T-cell (primary cell): Measurements from ENCODE around the gene PSMB2. TPM values are rescaled to one million over a fixed set of nuclear protein-coding genes. Genes with fewer than 3 reads are reported as not detected.

Experiments
- ATAC-seq, 4 experiments: fragments of 200-7000 bp in 3 of 4; fragments of 150-1000 bp in 1 of 4; cut with Tn5 transposase; replicated peaks in 1 of 4; 1 replicate in 3 of 4; 2 replicates in 1 of 4; pipeline ENCODE4 v1.10.0; 2021; ENCODE audit warnings: moderate library complexity in 3 of 4, mild to moderate bottlenecking in 2 of 4, moderate number of reproducible peaks in 1 of 4
- CTCF ChIA-PET, 2 donors: fragments of 300-600 bp; sonication (Branson Sonifier 250); formaldehyde crosslinking; loops; one replicate each; lab custom pipeline; 2022; ENCODE audit warnings: antibody characterized with exemption in 2 of 2; lab: Charles Lee
- POLR2A ChIA-PET, 2 donors: fragments of 300-600 bp; sonication (Branson Sonifier 250); formaldehyde crosslinking; loops; one replicate each; lab custom pipeline; 2022; ENCODE audit warnings: antibody characterized with exemption in 2 of 2; lab: Charles Lee
- DNase-seq, 35 experiments: peaks; one replicate each; pipeline versions ENCODE4 v3.0.0 to v3.0.0-alpha.2; 2013 to 2023
- H3K27ac ChIP-seq: one replicate; pipeline ENCODE4 v1.5.1; 2013; ENCODE audit warnings: low read length
- H3K27me3 ChIP-seq, 2 experiments: replicated peaks in 1 of 2; 1 replicate in 1 of 2; 2 replicates in 1 of 2; pipeline versions ENCODE4 v1.6.1 to v1.7.0; 2013; ENCODE audit warnings: low read length in 1 of 2, mixed read lengths in 1 of 2; ENCODE audit not compliant: control insufficient read depth in 2 of 2, insufficient read depth in 2 of 2; ENCODE audit errors: extremely low read depth in 1 of 2
- H3K36me3 ChIP-seq, 2 donors: 1 replicate in 1 of 2; 2 replicates in 1 of 2; pipeline versions ENCODE4 v1.6.1 to v1.7.0; 2013; ENCODE audit warnings: low read length in 1 of 2; ENCODE audit not compliant: control insufficient read depth in 2 of 2, insufficient read depth in 1 of 2; ENCODE audit errors: extremely low read depth in 1 of 2
- H3K4me1 ChIP-seq, 2 experiments: 1 replicate in 1 of 2; 2 replicates in 1 of 2; pipeline versions ENCODE4 v1.6.1 to v1.7.0; 2013; ENCODE audit warnings: low read length in 2 of 2, mixed read lengths in 1 of 2; ENCODE audit not compliant: insufficient read depth in 2 of 2, control insufficient read depth in 1 of 2; ENCODE audit errors: extremely low read depth in 1 of 2
- H3K4me3 ChIP-seq, 2 donors: 1 replicate in 1 of 2; 2 replicates in 1 of 2; pipeline versions ENCODE4 v1.5.1 to v1.7.0; 2013; ENCODE audit warnings: mild to moderate bottlenecking in 2 of 2, low read length in 1 of 2, moderate library complexity in 1 of 2; ENCODE audit not compliant: control insufficient read depth in 1 of 2; ENCODE audit errors: extremely low read depth in 1 of 2
- H3K9me3 ChIP-seq: 2 replicates; pipeline ENCODE4 v1.7.0; 2013
- H3K27ac Mint-ChIP-seq, 2 donors: one replicate each; pipeline ENCODE4 v1.8.0; 2020 to 2021; ENCODE audit warnings: mild to moderate bottlenecking in 2 of 2, mixed read lengths in 2 of 2
- H3K27me3 Mint-ChIP-seq, 2 donors: one replicate each; pipeline ENCODE4 v1.8.0; 2021 to 2022; ENCODE audit warnings: mixed read lengths in 2 of 2
- H3K36me3 Mint-ChIP-seq: one replicate; pipeline ENCODE4 v1.8.0; 2021; ENCODE audit warnings: mixed read lengths
- H3K4me1 Mint-ChIP-seq, 3 donors: one replicate each; pipeline ENCODE4 v1.8.0; 2020 to 2022; ENCODE audit warnings: mixed read lengths in 3 of 3, mild to moderate bottlenecking in 1 of 3
- H3K4me3 Mint-ChIP-seq, 3 donors: one replicate each; pipeline ENCODE4 v1.8.0; 2020 to 2022; ENCODE audit warnings: mild to moderate bottlenecking in 3 of 3, mixed read lengths in 3 of 3, moderate library complexity in 3 of 3
- H3K9me3 Mint-ChIP-seq, 3 donors: one replicate each; pipeline ENCODE4 v1.8.0; 2020 to 2022; ENCODE audit warnings: mixed read lengths in 3 of 3
- WGBS: methylation state at CpG from one replicate; pipeline ENCODE4 v1.1.5; 2013; ENCODE audit warnings: missing lambda C conversion rate; ENCODE audit not compliant: insufficient coverage; 5-methylcytosine and 5-hydroxymethylcytosine counted together
- total RNA-seq, 35 experiments: library from RNA in 6 of 35; stranded (reverse) in 6 of 35; fragments of 120-200 nt in 1 of 35; gene quantifications; one replicate each; pipeline versions ENCODE4 v1.2.1 to v1.2.4 and lab custom pipeline; 2013 to 2026

Gene PSMB2
- total RNA-seq, 5 donors from 2014 or later (not counting 1 experiment from before 2014, with no cell fraction given): 26.3 to 37.7 (median 27.1) TPM

- WGBS: 93% methylated on average over 7 of the region's 10 CpGs
- DNase-seq (no peak), ATAC-seq (no peak)
- Histone ChIP-seq H3K36me3 (peaks cover 0 to 3% of the 10 kb centered on the region in 2 donors), H3K4me1 (peaks cover 0 to 13% of the 10 kb centered on the region in 2 experiments), H3K27me3 (peaks cover 0 to 6% of the 10 kb centered on the region in 2 experiments), H3K27ac (no peak overlapping the region), H3K4me3 (no peak overlapping the region), H3K9me3 (no peaks in the 10 kb centered on the region)
- Mint-ChIP-seq H3K4me3 (no peak overlapping the region), H3K4me1 (peaks cover 10 to 18% (median 14%) of the 10 kb centered on the region in 3 donors), H3K36me3 (peaks cover 4% of the 10 kb centered on the region), H3K27me3 (no peaks in the 10 kb centered on the region), H3K27ac (no peak overlapping the region), H3K9me3 (no peaks in the 10 kb centered on the region)
- ChIA-PET POLR2A (interaction anchor here (0.6 kb wide), 2 partner anchors 8 to 57 kb away, joined by 5 to 11 read pairs; no protein-coding TSS in a partner anchor), CTCF (interaction anchor here (0.7 to 2.1 kb wide), 5 partner anchors 18 to 145 kb away, joined by 3 to 4 read pairs (median 3); no protein-coding TSS in a partner anchor)
Observed at GRCh38 chr1:35570589-35571137, 70.7 kb downstream of the PSMB2 start.

- 75% methylated on average over 1 of the region's 1 CpG for WGBS
- ATAC-seq (no peak), DNase-seq (no peak)
- Mint-ChIP-seq H3K9me3 (no peaks in the 10 kb centered on the region), H3K27me3 (no peaks in the 10 kb centered on the region), H3K4me3 (no peak overlapping the region), H3K4me1 (peaks cover 5 to 12% (median 9%) of the 10 kb centered on the region in 3 donors), H3K27ac (no peak overlapping the region), H3K36me3 (no peaks in the 10 kb centered on the region)
- Histone ChIP-seq H3K27ac (no peak overlapping the region), H3K9me3 (no peaks in the 10 kb centered on the region), H3K36me3 (peaks cover 0 to 3% of the 10 kb centered on the region in 2 donors), H3K27me3 (peaks cover 0 to 6% of the 10 kb centered on the region in 2 experiments), H3K4me3 (no peak overlapping the region), H3K4me1 (peaks cover 0 to 14% of the 10 kb centered on the region in 2 experiments)
- POLR2A ChIA-PET: no interaction called here
- CTCF ChIA-PET: no interaction called here
Observed at GRCh38 chr1:35569936-35570335, 71.4 kb downstream of the PSMB2 start.

- Mint-ChIP-seq H3K27me3 (no peaks in the 10 kb centered on the region), H3K4me1 (peaks cover 13 to 20% (median 16%) of the 10 kb centered on the region in 3 donors), H3K36me3 (peaks cover 7% of the 10 kb centered on the region), H3K27ac (no peak overlapping the region), H3K9me3 (no peaks in the 10 kb centered on the region), H3K4me3 (no peak overlapping the region)
- no peak overlapping the region for H3K27ac ChIP-seq
- no peaks in the 10 kb centered on the region for H3K27me3 ChIP-seq
- H3K9me3 ChIP-seq: no peaks in the 10 kb centered on the region
- peaks cover 0 to 24% of the 10 kb centered on the region in 2 experiments for H3K4me1 ChIP-seq
- ChIA-PET CTCF (interaction anchor here (0.6 to 3.6 kb wide), 19 partner anchors 9 to 716 kb away, joined by 3 to 26 read pairs (median 5); no protein-coding TSS in a partner anchor), POLR2A (interaction anchor here in 1 of 2 donors (0.5 kb wide), 2 partner anchors 14 to 148 kb away, joined by 3 read pairs; no protein-coding TSS in a partner anchor)
- DNase-seq: peak in 31 of 35 experiments; percentile 29 to 83 (median 53)
- ATAC-seq: peak; percentile 56 to 65 (median 64)
- H3K4me3 ChIP-seq: no peak overlapping the region
- H3K36me3 ChIP-seq: peaks cover 3% of the 10 kb centered on the region in 2 donors
- WGBS: 100% methylated on average over 1 of the region's 4 CpGs
Observed at GRCh38 chr1:35568975-35569395, 72.3 kb downstream of the PSMB2 start.

- 86% methylated on average over 9 of the region's 9 CpGs for WGBS
- no peak for ATAC-seq
- Mint-ChIP-seq H3K9me3 (no peaks in the 10 kb centered on the region), H3K27ac (no peak overlapping the region), H3K36me3 (peaks cover 7% of the 10 kb centered on the region), H3K27me3 (no peaks in the 10 kb centered on the region), H3K4me1 (peaks cover 17 to 25% (median 19%) of the 10 kb centered on the region in 3 donors), H3K4me3 (no peak overlapping the region)
- Histone ChIP-seq H3K9me3 (no peaks in the 10 kb centered on the region), H3K36me3 (peaks cover 3 to 5% of the 10 kb centered on the region in 2 donors), H3K4me1 (peaks cover 0 to 18% of the 10 kb centered on the region in 2 experiments), H3K27me3 (no peaks in the 10 kb centered on the region), H3K27ac (no peak overlapping the region), H3K4me3 (no peak overlapping the region)
- ChIA-PET CTCF (interaction anchor here (0.8 to 3.6 kb wide), 13 partner anchors 10 to 717 kb away, joined by 3 to 26 read pairs (median 6); no protein-coding TSS in a partner anchor), POLR2A (no interaction called here)
- peak in 1 of 35 experiments; percentile 1 for DNase-seq
Observed at GRCh38 chr1:35567947-35568558, 73.3 kb downstream of the PSMB2 start.

GRCh38 chr1:35565742-35566133, 75.6 kb downstream of the PSMB2 start:
- no peaks in the 10 kb centered on the region for H3K27me3 Mint-ChIP-seq
- DNase-seq (no peak), ATAC-seq (no peak)
- no peaks in the 10 kb centered on the region for H3K27me3 ChIP-seq
- CTCF ChIA-PET: interaction anchor here (0.5 to 2.1 kb wide), 9 partner anchors 30 to 1924 kb away, joined by 3 to 56 read pairs (median 4); no protein-coding TSS in a partner anchor
- peaks cover 7% of the 10 kb centered on the region for H3K36me3 Mint-ChIP-seq
- no peak overlapping the region for H3K27ac ChIP-seq
- H3K4me1 Mint-ChIP-seq: peaks cover 32 to 40% (median 35%) of the 10 kb centered on the region in 3 donors
- H3K4me1 ChIP-seq: peaks cover 0 to 15% of the 10 kb centered on the region in 2 experiments
- H3K4me3 ChIP-seq: no peak overlapping the region
- no peak overlapping the region for H3K4me3 Mint-ChIP-seq
- peaks cover 3 to 7% of the 10 kb centered on the region in 2 donors for H3K36me3 ChIP-seq
- H3K9me3 ChIP-seq: no peaks in the 10 kb centered on the region
- no peaks in the 10 kb centered on the region for H3K9me3 Mint-ChIP-seq
- 97% methylated on average over 11 of the region's 11 CpGs for WGBS
- POLR2A ChIA-PET: no interaction called here
- no peak overlapping the region for H3K27ac Mint-ChIP-seq
